Limb (tissue), 2 donors: ENCODE measurements around the gene NPIPB8.
"Not testable (repeated sequence)": the region's sequence is repeated elsewhere in the genome, so short reads cannot be mapped to it uniquely, and the experiment has no call there.

Experiments
- DNase-seq, 2 donors: peaks; one replicate each; pipeline ENCODE4 v3.0.0-alpha.2; 2016; ENCODE audit errors: extremely low spot score in 2 of 2

NPIPB8 gene

GRCh38 chr16:28623172-28623711 lies 14.6 kb upstream of the NPIPB8 start:
- DNase-seq: peak in 1 of 2 donors; percentile 60

- not testable (repeated sequence) for DNase-seq
These were observed 7.0 kb upstream of the NPIPB8 start for GRCh38 chr16:28630905-28631304.

- DNase-seq: not testable (repeated sequence)
These were observed 1.6 kb upstream of the NPIPB8 start for GRCh38 chr16:28636093-28636823.

GRCh38 chr16:28638359-28638758 lies 494 bp downstream of the NPIPB8 start:
- not testable (repeated sequence) for DNase-seq

GRCh38 chr16:28639959-28640358 lies 2.1 kb downstream of the NPIPB8 start:
- DNase-seq: not testable (repeated sequence)

GRCh38 chr16:28666264-28666663 lies 28.4 kb downstream of the NPIPB8 start:
- not testable (repeated sequence) for DNase-seq

- DNase-seq: not testable (repeated sequence)
These were observed 29.6 kb downstream of the NPIPB8 start for GRCh38 chr16:28667480-28667879.

GRCh38 chr16:28668199-28668598 lies 30.3 kb downstream of the NPIPB8 start:
- not testable (repeated sequence) for DNase-seq

GRCh38 chr16:28688327-28688952 lies 50.6 kb downstream of the NPIPB8 start:
- not testable (repeated sequence) for DNase-seq

GRCh38 chr16:28689425-28689824 lies 51.6 kb downstream of the NPIPB8 start:
- not testable (repeated sequence) for DNase-seq

- not testable (repeated sequence) for DNase-seq
These were observed 53.9 kb downstream of the NPIPB8 start for GRCh38 chr16:28691722-28692121.

- DNase-seq: not testable (repeated sequence)
These were observed 55.5 kb downstream of the NPIPB8 start for GRCh38 chr16:28693257-28693950.

- DNase-seq: not testable (repeated sequence)
These were observed 61.9 kb downstream of the NPIPB8 start for GRCh38 chr16:28699792-28700191.

- DNase-seq: peak in 1 of 2 donors; percentile 2
These were observed 62.5 kb downstream of the NPIPB8 start for GRCh38 chr16:28700349-28700748.

GRCh38 chr16:28701384-28701783 lies 63.5 kb downstream of the NPIPB8 start:
- DNase-seq: not testable (repeated sequence)

- not testable (repeated sequence) for DNase-seq
These were observed 66.4 kb downstream of the NPIPB8 start for GRCh38 chr16:28704246-28704645.
